Fibroblast of skin of left biceps (primary cell): ENCODE data around the gene CEP70.

Experiments used
- DNase-seq, 2 experiments: peaks; one replicate each; pipeline ENCODE4 v3.0.0-alpha.2; 2013; ENCODE audit warnings: low read depth in 2 of 2

The CEP70 gene

DNA sequence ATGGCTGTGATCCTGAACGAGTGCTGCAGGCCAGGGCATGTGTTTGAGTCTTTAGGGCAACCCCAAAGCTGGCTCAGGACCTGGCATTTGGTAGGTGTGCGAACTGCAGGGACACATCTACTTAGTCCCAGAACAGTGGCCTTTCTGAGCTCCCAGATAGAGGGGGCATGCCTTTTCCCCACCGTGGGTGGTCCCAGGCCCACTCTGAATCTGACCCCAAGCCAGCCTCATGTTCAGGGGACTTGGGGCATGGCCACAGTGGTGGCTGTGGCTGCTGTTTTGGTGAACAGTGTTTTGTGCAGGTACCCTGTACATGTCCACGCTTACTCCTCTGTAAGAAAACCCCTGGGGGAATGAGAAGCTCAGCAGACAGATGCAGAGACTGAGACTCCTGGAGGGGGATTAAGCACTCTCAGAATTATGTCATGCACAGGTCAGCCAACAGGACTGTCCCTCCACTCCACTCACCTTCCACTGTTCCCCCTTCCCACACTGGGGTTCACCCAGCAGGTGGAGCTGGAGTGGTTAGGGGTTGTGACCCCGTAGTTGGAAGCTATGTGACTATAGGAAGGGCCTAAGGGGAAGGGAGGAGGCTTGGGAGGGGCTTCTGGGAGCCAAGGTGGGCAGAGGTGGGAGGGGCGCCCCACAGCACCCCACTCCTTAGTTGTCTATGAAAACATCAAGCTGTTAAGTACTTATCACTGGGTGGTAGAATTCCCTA is 143.2 kb downstream of the CEP70 start:
- DNase-seq = no peak

DNA sequence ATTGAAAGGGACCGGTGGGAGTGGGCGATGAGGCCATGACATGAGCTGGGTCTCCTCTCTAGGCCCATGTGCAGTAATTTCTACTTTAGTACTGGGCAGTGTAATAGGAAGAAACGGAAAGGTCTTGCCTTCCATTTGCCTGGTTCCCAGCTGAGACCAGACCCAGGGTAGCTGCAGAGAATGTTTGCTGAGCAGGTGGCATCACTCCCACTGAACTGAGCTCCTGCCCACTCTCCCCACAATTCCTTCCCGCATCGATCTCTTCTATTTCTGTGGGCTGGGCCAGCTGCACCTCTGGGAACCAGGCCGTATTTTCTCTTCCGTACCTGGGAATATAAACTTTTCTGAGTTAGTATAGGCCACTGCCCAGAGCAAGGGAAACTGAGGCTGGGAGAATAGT is 143.9 kb downstream of the CEP70 start:
- no peak for DNase-seq

DNA sequence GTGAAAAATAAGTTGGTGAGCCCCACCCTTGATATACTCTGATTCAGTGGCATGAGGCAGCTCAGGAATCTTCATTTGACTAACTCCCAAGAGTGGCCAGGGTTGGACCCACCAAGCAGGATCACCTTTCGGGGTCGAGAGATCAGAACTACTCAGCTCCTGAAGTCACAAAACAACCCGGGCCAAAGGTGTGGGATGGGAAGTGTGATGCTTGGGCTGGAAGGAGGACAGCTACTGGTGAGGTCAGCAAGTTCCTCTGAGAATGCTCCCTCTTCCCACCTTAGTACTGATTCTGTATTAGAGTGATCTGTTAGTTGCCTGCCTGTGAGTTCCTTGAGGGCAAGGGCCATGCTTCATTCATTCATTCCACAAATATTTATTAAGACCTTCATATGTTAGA is 144.6 kb downstream of the CEP70 start:
- DNase-seq = no peak

DNA sequence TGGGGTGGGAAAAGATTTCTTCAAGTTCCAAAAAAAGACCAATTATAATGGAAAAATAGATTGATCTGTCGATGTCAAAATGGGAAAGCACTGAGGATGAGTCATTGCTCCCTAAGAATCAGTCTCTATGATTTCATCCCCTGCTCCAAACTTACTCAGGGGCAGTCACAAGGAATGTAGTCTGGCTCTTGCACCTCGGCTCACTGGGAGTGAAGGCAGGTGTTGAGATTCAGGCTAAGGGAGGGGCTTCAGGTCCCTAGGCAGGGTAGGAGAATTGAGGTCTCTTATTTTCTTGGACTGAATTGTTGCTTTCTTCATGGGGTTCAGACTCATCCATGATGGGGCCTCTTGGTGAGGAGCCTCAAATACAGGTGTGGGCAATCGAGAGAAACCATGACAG is 145.4 kb downstream of the CEP70 start:
- DNase-seq = no peak

DNA sequence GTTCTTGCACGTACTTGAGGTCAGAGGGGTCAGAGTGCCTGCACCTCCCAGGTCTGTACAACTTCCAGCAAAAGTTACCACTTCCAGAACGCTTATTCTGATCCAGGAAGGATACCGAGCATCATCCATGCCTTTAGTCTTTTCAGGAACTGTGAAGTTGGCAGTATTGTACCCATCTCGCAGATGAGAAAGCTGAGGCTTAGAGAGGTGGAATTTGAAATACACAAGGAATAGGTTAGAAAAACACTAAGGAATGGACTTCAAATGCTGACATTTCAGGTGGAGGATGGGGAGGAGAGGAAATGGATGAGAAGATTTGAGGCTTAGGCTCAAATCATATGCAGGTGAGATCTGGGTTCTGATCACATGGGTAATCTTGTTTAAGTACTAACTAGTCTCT is 148.4 kb downstream of the CEP70 start:
- DNase-seq = no peak

DNA sequence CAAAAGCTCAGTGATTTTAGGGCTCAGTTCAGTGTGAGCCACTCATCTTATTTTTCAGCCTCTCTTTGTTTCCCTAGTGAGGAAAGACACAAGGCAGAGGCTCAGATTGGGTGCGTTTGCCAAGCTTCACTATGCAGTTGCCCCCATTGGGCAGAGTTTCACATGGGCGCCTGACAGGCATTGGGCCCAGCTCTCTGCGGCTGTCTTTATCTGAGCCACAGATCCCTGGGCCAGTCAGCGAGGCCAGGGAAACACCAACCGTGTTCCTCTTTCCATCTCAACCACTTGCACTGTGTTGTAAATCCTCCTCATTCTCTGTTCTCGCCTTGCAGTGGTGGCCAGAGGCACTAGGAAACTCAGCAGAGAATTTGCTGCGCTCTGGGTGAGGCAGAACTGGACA is 148.8 kb downstream of the CEP70 start:
- no peak for DNase-seq
